Mammary epithelial cell (primary cell): ENCODE data around the gene PPM1M.

Experiments
- EZH2 ChIP-seq: IDR thresholded peaks from 2 replicates; pipeline ENCODE4 v1.6.1; 2012; ENCODE audit warnings: low read length, inconsistent platforms, borderline replicate concordance
- TF ChIP-seq, protein P1 (sequence below), 2 donors: IDR thresholded peaks in 1 of 2; conservative IDR thresholded peaks in 1 of 2; 2 replicates each; pipeline ENCODE4 v1.5.1; 2011 to 2012; ENCODE audit warnings: inconsistent platforms in 2 of 2, low read length in 2 of 2, mild to moderate bottlenecking in 2 of 2, control low read depth in 1 of 2, low read depth in 1 of 2; ENCODE audit not compliant: insufficient read depth in 1 of 2; ENCODE audit errors: extremely low read depth in 1 of 2

- TF ChIP-seq, protein P1, sequence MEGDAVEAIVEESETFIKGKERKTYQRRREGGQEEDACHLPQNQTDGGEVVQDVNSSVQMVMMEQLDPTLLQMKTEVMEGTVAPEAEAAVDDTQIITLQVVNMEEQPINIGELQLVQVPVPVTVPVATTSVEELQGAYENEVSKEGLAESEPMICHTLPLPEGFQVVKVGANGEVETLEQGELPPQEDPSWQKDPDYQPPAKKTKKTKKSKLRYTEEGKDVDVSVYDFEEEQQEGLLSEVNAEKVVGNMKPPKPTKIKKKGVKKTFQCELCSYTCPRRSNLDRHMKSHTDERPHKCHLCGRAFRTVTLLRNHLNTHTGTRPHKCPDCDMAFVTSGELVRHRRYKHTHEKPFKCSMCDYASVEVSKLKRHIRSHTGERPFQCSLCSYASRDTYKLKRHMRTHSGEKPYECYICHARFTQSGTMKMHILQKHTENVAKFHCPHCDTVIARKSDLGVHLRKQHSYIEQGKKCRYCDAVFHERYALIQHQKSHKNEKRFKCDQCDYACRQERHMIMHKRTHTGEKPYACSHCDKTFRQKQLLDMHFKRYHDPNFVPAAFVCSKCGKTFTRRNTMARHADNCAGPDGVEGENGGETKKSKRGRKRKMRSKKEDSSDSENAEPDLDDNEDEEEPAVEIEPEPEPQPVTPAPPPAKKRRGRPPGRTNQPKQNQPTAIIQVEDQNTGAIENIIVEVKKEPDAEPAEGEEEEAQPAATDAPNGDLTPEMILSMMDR (conservative IDR thresholded peaks at IDR 0.05 in 1 of 2, IDR thresholded peaks at IDR 0.05 in 1 of 2; ENCODE audit: extremely low read depth in 1 of 2, insufficient read depth in 1 of 2, low read depth in 1 of 2, low read length in 2 of 2) = no peak
- no peak for TF ChIP-seq EZH2
Measured at GRCh38 chr3:52230461-52230860, 15.1 kb upstream of the PPM1M start.
